Gastrocnemius medialis (tissue), 4 donors: ENCODE results near the gene CHCHD6.

Source experiments
- POLR2A ChIP-seq, 2 donors: fragments of 450-650 bp; IDR thresholded peaks; one replicate each; pipeline ENCODE4 v1.6.1; 2017; ENCODE audit warnings: antibody characterized with exemption in 2 of 2, mild to moderate bottlenecking in 2 of 2, moderate library complexity in 2 of 2
- TF ChIP-seq, protein P1 (sequence below), 5 experiments: fragments of 450-650 bp in 3 of 5; fragments of 200-600 bp in 2 of 5; sonication (generic) in 2 of 5; IDR thresholded peaks in 4 of 5; conservative IDR thresholded peaks in 1 of 5; 1 replicate in 4 of 5; 2 replicates in 1 of 5; pipeline ENCODE4 v1.5.1; 2016 to 2019; ENCODE audit warnings: antibody characterized with exemption in 5 of 5, mild to moderate bottlenecking in 3 of 5, moderate library complexity in 3 of 5

DNA sequence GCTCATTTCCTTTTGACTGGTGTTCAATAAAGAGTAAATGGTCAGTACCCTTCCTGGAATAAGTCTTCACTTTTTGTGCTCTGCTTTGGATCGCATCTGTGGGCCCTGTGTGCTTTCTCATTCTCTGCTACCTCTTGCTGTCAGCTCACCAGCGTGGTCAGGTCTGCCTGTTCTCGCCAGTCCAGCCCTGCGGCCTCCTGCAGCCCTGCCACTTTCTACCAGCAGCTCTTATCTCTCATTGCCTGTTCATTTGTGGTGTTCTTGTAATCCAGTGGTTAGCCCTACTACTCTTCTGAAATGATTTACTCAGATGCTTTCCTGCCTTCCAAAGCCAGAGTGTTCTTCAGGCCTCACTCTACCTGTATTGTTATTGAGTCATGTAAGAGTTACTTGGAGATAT lies 54.8 kb downstream of the CHCHD6 start:
- TF ChIP-seq, protein P1, sequence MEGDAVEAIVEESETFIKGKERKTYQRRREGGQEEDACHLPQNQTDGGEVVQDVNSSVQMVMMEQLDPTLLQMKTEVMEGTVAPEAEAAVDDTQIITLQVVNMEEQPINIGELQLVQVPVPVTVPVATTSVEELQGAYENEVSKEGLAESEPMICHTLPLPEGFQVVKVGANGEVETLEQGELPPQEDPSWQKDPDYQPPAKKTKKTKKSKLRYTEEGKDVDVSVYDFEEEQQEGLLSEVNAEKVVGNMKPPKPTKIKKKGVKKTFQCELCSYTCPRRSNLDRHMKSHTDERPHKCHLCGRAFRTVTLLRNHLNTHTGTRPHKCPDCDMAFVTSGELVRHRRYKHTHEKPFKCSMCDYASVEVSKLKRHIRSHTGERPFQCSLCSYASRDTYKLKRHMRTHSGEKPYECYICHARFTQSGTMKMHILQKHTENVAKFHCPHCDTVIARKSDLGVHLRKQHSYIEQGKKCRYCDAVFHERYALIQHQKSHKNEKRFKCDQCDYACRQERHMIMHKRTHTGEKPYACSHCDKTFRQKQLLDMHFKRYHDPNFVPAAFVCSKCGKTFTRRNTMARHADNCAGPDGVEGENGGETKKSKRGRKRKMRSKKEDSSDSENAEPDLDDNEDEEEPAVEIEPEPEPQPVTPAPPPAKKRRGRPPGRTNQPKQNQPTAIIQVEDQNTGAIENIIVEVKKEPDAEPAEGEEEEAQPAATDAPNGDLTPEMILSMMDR (IDR thresholded peaks at IDR 0.05 in 4 of 5, conservative IDR thresholded peaks at IDR 0.05 in 1 of 5) = no peak
- no peak for TF ChIP-seq POLR2A (IDR thresholded peaks at IDR 0.05)
